Measurements from ENCODE around the gene RIN2.
"Not testable (repeated sequence)": the region's sequence is repeated elsewhere in the genome, so short reads cannot be mapped to it uniquely, and the experiment has no call there.

The RIN2 gene

DNA sequence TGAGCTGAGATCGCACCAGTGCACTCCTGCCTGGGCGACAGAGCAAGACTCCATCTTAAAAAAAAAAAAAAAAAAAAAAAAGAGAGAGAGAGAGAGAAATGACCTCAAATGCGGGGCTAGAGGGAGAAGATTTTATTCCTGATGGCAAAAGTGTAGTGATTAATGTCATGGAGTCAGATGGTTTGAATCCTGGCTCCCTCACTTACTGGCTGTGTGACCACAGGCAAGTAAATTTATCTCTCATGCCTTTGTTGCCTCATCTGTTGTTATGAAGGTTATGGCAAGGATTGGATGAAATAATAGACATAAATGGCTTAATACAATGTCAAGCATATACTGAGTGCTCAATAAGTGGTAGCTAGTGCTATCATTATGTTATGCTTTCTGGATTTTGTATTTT is 29.3 kb downstream of the RIN2 start:
- DNase-seq (ENCODE audit: low spot score): no peak

DNA sequence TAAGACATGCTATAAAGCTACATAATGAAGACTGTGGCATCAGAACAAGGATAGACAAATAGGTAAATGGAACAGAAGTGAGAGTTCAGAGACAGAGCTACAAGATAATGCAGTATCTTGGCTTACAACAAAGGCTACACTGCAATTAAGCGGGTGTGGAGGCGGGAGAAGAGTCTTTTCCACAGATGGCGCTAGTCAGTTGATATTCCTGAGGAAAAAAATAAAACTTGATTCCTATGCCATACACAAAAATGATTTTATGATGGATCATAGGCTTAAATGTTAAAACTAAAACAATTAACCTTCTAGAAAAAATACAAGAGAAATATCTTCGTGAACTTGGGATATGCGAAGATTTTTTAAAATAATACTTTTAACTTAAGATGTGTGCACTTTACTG is 31.0 kb downstream of the RIN2 start:
- no peak for DNase-seq (ENCODE audit: low spot score)

DNA sequence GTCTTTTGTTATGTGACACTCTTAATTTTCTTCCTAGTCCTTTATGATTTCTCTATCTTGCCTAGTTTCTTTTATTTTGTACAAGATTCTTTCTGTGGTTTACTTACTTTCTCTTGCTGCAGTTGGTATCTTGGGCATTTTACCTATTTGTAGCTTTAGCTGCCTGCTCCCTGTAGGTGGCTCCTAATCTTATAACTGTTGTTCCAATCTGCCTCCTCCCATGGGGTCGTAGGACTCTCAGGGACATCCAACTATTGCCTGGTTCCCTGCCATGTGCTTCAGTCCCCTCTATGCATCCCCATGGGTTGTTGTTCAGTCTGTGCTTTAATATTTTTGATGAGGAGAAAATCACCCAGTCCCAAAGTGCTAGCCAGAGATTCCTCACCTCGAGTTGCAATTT is 31.4 kb downstream of the RIN2 start:
- DNase-seq (ENCODE audit: low spot score): no peak

DNA sequence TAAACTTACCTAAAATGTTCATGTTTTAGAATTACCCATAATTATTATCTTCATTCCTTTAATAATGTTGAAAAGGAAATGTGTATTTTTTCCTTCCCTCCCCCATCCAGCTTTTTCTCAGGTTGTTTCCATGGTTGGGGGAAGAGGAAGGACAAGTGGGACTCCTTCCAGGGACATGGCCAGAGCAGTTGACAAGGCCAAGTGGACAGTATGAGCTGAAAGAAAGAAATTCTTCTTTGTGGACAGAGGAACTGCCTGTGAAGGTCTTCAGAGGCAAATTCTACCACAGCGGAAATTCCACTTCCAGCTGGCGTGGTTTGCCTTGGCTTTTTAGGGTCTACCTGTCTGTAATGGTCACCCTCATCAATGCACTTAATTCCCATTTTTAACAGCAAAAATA is 33.8 kb downstream of the RIN2 start:
- DNase-seq (ENCODE audit: low spot score): no peak

- no peak for DNase-seq (ENCODE audit: low spot score)
These were observed 35.7 kb downstream of the RIN2 start for GRCh38 chr20:19793716-19794115.

DNA sequence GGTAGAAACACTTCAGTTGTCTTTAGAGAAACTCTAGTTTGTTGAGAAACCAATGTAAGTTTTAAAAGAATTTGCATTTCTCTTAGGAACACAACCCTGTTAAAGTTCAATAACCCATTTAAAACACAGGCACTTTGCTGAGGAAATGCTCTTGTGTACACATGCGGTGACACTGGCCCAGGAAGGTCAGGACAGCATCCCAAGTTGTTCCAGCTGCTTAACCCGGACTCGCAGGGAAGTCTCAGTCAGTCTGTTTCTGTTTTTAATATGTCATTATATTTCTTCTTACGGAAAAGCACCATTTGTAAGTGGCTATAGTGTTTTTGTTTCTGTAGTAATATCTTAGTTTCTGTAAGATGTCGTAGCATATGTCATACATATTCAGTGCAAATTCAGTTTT is 36.9 kb downstream of the RIN2 start:
- no peak for DNase-seq (ENCODE audit: low spot score)

GRCh38 chr20:19799325-19799724 is 41.3 kb downstream of the RIN2 start:
- DNase-seq (ENCODE audit: low spot score): no peak

DNA sequence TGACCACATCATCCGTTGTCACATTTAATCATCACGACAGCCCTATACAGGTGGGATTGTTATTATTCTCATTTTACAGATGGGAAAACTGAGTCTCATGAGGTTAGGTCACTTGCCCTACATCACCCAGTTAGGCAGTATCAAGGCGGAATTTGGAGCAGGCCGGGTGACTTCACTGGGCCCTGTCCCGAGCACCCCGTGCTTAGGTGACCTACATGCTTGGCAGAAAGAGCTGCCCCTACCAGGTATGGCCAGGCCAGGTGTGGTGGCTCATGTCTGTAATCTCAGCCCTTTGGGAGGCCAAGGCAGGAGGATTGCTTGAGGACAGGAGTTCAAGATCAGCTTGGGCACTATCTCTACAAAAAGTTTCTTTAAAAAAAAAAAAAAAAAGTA is 44.0 kb downstream of the RIN2 start:
- no peak for DNase-seq (ENCODE audit: low spot score)

- no peak for DNase-seq (ENCODE audit: low spot score)
These were observed 44.6 kb downstream of the RIN2 start for GRCh38 chr20:19802492-19803158.

DNA sequence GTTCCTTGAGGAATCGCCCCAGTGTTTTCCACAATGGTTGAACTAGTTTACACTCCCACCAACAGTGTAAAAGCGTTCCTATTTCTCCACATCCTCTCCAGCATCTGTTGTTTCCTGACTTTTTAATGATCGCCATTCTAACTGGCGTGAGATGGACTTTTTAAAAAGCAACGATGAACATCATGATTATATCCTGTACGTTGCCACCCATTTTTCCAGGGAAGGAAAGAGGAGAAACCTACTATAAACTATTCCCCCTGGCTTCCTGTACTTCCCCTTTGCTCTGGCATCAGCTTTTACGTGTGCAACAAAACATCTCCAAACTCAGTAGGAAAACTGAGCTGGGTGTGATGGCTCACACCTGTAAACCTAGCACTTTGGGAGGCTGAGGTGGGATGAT is 48.2 kb downstream of the RIN2 start:
- not testable (repeated sequence) for DNase-seq (ENCODE audit: low spot score)

- DNase-seq (ENCODE audit: low spot score): no peak
These were observed 48.7 kb downstream of the RIN2 start for GRCh38 chr20:19806806-19807190.

DNA sequence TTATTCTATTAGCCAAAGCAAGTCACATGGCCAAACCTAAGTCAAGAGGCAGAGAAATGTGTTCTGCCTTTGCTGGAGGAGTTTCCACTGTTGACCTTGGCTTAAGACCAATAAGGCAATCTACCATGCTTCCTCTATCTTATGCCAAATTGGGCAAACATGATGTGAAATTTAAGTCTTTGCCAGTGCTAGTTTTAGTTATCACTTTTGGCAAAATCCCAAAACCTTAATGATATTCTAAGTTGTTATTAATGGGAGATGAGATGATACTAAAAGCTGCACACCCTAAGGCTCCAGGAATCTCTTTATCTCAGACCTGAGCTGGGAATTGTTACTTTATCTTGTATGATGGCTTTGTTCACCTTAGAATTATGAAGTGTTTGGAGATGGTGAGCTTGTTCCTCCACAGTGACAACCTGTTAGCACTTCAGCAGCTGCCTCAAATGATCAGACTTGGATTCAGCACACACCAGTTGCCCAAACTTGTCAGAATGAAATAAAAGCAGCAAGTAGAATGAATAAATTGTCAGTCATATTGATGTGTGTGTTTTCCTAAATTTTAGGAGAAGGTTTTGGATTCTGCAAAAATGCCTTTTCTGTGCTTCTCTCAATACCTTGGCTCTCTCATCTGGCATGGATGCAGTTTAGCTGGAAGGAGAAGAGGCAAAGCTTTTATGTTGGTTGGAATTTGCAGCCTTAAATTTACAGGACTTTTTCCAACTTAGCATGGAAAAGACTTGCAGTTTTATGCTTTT is 49.3 kb downstream of the RIN2 start:
- DNase-seq (ENCODE audit: low spot score): no peak
